ENCODE measurements around the gene SEPTIN10. TPM values are rescaled to one million over a fixed set of nuclear protein-coding genes. Genes with fewer than 3 reads are reported as not detected.

Gene SEPTIN10
- total RNA-seq, 3 donors from 2014 or later = 93.5 to 116 (median 100) TPM

Other genes starting within 250 kb of the SEPTIN10 start
- 10 to 100 TPM in 2 of 3 donors, 1 to 10 TPM in 1; 9.1 to 18.4 (median 14.7) TPM for gene SOWAHC, start 398 bp upstream of the SEPTIN10 start, total RNA-seq
- 10 to 100 TPM; 66.6 to 82.3 (median 69.1) TPM for gene RGPD5, start 180.3 kb upstream of the SEPTIN10 start, total RNA-seq